Measurements from ENCODE around the gene DHX8.

The DHX8 gene

DNA sequence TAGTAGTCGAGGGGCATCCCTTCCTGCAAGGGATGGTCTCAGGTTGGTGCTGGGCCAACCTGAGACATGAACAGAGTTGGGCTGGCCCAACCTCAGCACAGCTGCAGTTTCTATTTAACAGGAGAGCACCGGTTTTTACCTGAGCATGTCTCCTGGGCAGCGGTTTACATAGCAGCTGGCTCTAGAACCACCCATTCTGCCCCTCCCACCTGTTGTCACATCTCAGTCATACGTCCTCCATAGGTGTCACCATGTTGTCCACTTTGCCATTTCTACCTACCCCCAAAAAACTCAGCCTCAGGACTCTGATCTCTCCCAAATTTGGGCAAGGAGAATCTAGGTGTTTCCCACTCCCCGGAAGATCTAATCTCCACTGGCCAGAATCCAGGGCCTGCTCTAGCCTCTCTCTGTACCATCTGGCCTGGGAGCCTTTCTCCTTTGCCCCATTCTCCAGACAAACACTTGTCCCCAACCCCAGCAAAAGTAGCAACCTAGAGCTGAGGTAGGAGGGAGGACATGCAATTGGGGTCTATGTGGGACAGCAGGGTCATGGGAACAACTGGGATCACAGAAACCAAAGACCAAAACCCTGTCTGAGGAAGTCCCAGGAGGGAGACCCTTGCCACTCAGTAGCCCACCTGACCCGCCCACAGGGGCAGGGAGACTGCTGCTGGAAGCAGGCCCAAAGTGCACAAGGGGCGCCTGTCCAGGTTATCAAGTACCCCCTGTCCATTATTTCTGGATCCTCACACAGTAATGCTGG lies 43.3 kb downstream of the DHX8 start:
- DNase-seq: no peak

DNA sequence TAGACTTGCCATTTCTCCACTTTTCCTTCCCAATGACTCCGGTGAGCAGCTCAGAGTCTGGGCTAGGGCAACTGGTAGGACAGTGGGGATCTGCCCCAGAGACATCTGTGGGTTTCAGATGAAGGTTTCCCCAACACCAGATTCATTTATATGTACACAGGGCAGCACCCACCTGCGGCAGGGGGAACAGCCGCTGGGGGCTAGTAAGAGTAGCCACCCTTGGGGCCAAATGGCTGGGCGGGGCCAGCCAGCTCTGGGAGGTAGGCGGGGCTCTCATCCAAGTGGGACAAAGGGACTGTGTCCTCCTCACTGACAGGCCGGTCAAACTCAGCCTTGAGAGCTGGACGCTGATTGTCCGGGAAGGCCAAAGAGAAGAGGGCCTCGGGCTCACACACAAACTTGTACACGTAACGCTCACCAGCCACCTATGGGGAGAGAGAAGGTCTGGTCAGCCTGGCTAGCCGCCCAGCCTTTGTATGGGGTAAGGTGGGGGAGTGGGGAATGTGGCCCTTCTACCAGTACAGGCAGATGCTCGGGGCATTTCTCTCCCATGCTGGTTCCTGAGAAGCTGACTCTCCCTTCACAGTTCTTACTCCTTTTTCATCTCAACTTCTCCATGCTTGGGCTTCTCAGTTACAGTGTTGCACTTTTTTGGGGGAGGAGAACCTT lies 44.7 kb downstream of the DHX8 start:
- no peak for DNase-seq

DNA sequence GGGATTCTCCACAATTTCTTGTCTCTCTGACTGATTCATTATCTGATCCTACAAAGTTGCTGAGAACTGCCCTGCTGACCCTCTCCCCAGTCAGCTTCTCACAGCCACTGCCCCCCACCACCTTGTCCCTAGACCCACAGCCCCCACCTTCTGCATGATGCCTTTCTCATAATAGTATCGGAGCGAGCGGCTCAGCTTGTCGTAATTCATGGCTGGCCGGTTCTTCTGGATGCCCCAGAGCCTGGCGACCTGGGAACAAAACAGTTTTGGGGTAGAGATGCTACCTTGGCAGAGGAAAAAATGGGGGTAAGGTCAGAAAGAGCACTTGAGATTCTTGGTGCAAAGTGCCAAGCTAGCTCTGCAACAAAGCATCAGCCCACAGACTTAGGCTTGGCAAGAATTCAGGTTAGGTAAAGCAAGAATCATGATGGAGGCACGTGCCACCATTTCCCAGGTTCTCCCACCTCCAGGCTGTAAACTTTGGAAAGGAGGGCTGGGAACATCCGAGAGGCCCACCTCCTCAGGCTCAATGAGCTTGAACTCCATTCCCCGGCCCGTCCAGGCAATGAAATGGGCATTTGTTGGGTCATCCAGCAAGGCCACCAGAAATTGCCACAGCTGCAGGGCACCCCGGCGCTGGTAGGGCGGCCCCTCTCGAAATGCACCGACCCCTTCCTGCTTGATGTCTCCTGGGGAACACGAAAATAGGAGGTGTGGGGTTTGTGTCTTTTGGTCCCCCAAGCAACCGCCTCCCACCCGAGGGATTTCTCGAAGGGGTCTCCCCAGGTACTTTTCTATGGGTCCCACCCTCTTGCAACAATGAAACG lies 45.4 kb downstream of the DHX8 start:
- DNase-seq: no peak

DNA sequence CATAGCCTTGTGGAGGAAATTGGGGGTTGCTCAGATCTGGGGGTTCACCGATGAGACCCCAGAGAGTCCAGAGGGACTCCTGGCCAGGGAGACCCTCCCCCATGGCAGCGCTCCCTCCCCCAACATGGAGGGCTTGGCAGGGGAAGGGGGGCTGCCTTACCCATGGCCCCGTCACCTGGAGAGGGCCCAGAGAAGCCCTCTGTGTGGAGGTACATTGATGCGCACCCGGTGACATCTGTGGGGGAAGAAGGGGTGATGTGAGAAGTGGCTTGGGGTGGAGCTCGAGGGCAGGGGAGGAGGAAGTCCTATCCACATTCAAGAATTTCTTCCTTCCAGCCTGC lies 46.1 kb downstream of the DHX8 start:
- no peak for DNase-seq

DNA sequence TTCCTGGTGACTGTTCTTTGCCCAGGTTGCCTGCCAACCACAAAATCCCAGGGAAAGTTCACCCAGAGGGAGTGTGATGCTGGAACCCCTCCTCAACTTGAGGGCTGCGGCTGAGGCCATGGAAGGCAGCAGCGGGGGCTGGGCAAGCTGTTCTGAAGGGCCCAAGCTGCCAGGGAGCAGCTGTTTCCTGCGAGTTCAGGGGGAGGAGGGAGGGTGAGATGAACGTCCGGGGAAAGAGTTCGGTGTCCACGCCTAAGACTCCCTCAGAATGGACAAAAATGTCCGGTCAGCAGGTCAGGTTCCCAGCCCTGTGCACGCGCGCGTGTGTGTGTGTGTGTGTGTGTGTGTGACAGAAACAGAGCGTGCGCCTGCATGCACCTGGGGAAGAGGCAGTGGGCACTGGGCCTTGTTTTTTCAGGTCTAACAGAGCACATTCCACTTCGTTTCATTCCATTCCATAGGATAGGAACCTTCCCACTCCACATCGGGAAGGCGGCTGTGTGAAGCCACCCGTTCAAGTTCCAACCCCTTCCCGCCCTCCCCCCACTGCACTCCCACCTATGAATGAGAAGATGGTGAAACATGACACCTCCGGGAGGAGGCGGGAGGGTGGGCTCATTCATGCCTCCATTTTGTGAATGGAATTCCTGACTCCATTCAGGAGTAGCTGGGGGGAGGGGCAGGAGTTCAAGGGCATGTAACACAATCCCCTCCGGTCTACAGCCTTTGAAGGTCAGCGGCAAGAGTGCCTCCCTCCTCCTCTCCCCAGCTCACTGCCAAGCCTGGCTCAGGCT lies 46.7 kb downstream of the DHX8 start:
- peak; percentile 79 for DNase-seq

DNA sequence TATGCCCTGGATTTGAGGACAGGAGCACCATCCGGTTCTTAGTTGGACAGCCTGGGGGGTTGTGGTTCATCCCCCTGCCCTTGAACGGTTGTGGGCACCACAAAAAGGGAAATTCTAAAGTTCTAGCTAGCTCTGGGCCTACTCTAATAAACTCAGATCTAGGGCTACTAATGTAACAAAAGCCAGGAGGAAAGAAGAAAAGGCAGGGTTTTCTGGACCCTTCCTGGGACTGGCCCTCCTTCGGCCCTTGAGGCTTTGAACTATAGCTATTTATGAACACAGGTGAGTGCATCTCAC lies 47.3 kb downstream of the DHX8 start:
- no peak for DNase-seq

DNA sequence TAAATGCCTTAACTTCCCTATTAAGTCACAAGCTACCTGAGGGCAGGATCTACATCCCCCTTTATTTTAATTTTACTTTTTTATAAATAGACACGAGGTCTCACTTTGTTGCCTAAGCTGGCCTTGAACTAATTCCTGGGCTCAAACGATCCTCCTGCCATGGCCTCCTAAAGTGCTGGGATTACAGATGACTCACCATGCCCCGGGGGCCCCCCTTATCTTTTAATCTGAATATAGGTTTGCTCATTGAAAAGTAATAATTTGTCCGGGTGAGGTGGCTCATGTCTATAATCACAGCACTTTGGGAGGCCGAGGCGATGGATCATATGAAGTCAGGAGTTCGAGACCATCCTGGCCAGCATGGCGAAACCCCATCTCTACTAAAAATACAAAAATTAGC lies 48.2 kb downstream of the DHX8 start:
- DNase-seq: no peak

DNA sequence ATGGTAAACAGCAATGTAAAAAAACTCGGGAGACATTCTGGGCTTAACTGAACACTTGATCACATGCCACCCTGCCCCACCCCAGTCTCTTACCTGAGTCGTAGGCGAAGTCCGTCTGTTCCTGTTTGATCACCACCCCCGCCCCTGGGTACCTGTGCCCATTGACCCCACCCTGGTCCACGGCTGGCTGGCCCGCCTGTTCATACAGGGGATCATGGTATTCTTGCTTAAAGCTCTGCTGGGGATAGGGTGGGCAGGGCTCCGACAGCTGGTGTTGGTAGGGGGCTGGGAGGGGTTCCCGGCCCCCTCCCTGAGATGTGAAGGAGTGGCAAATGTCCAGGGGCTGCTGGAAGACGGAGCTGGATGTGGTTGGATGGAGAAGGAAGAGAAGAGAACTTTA lies 48.8 kb downstream of the DHX8 start:
- DNase-seq: no peak

DNA sequence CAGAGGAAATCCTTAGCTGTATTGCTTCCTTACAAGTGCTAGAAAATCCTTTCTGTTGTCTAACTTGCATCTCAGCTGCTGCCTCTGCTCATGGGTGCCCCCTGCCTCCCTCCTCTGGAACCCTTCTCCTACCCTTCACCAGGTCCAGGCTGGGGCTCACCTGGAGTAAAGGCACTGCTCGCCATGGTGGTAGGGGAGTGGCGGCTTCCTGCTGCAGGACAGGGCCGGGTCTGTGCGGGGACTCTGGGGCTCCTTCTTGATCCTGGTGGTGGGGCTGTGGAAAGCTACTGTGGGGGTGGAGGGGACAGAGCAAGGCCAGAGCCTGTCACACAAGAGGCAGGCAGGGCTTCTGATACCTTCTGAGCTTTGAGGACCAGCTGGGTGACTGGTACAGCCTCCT lies 49.9 kb downstream of the DHX8 start:
- DNase-seq: no peak

DNA sequence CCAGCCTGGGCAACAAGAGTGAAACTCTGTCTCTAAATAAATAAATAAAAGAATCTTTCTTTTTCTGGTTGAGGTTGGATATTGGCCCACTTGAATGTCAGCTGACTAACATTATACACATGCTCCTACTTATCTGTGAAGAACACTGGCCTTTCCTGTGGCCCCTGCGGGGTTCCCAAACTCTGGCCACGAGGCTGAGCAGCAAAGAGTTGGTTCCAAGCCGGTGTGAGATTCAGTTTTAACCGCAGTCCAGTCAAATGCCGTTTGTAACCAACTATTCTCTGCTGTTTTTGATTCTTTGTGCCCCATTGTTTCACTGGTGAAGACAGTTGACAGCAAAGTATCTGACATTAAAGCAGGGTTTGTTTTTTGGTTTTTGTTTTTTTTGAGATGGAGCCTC lies 51.1 kb downstream of the DHX8 start:
- DNase-seq: no peak

DNA sequence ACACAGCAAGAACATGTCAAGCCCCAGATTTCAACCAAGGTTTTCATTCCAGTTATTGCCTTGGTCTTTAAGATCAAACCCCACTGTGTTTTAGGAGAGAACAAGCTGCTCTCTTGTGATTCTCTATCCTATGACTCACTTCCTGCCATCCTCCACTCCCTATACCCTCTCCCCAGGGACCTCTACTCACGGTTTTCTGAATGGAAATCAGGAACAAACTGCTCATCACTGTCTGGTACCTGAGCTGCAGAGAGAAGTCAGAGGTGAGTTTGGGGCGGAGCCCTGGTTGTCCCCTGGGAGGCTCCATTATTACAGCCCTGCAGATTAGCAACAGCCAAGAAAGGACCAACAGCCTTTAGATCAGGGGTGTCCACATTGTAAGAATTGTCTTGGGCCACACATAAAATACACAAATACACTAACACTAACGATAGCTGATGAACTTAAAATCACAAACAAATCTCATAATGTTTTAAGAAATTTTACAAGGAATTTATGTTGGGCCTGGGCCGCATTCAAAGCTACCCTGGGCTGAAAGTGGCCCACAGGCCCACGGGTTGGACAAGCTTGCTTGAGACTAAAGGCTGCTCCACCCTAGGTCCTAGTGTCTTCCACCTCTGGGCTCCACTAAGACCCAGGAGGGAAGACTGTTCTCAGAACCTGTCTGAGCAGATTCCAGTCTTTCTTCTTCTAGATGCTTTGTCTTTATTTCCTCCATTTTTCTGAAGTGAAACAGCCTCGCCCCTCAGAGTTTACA lies 52.6 kb downstream of the DHX8 start:
- DNase-seq: no peak

DNA sequence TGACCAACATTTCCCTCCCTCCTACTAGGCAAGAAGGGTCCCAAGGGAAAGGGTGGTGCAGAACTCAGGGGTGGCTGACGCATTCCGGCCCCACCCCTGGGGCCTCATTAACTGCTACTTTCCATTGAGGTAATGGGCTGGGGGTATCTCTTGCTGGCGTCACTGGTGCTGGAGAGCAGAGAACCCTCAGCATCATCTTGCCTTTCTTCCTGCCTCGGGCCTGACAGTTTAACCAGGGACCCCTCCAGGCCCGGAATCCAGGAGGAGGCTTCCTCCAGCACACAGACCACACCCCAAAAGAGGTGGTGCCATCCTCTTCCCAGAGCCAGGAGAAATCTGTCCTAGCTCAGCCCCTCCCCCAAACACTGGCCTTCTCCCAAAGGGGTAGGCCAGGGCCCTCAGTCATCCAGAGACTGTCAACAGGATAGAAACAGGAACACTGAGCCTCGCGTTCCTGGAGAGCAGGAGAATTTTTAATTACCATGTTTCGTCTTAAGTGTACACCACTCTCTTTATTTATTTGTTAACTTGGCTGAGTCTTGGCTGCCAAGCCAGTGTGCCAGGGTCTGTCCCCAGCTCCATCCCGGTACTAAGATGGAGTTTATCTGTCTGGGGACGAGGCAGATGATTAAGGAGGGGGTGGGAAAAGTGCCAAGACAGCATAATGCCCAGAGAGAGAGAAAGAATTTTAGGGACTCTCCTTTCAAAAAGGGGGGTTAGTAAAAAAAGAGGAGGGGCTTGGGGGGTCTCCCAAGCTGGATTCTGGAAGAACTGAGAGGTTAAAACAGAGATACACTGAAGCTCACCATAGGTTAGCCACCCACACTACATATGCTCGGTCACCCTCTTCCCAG lies 57.3 kb downstream of the DHX8 start:
- no peak for DNase-seq

DNA sequence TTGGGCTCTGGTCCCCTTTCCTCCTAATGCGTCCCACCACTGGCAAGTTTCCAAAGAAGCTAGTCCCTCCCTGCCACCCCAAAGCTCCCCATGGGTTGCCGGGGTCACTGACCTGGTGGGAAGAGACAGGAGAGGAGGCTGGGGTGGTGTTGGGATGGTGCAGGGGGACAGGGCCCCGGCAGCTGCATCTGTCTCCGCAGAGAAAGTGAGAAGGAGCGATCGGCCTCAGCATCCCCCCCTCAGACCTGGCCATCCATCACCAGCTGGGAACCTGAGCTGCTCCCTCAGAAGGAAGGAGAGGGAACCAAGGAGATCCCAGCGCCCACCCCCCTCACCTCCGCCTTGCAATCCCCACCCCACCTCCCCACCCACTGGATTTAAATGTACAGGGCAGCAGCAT lies 59.1 kb downstream of the DHX8 start:
- no peak for DNase-seq

DNA sequence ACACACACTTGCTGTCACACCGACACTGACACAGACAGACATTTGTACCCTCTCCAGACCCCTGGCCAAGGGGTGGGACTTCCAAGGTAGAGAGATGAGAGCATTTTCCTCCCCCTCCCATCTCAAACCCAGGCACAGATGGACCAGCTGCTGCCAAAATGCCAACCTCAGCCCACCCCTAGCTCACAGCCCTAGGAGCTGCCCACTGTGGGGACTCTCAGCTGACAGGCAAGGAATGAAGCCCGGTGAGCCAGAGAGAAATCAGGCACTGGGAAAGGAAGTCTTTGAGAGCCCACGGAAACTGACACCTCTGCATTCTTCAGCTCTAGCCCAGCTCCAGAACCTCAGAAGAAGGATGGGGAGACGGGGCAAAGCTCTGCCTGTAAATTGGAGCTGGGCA lies 59.5 kb downstream of the DHX8 start:
- no peak for DNase-seq

DNA sequence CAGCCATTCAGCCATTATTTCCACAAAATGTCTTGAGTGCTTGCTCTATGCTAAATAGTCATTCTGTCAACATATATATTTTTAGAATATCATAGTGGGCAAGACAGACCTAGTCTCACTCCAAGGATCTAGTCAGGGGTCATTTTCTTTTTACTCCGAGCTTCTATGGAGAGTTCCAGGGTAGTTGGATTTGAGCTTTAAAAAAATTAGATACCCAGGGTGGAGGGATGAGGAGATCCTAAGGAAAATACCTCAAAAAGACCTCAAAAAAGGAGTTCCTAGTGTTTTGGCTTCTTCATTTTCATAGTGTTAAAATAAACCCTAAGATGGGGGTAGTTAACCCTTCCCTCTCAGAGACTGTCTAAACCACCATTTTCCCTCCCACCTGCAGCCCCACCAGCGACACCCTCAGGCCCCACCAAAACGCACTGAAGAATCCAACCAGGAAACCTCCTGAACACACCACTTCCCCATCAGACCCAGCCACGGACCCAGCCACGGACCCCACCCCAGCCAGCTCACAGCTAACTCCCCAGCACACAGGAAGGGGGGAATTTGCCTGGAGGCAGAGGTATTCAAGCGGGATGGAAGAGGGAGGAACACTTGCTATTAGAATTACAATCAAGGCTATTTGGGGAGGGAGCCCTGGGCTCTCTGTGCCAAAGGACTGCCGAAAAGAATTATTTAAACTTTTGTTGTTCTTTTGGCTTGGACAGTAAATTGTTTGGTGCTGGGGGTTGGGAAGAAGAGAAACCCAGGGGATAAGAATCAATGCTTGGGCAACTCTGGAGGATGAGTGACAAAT lies 60.2 kb downstream of the DHX8 start:
- no peak for DNase-seq

DNA sequence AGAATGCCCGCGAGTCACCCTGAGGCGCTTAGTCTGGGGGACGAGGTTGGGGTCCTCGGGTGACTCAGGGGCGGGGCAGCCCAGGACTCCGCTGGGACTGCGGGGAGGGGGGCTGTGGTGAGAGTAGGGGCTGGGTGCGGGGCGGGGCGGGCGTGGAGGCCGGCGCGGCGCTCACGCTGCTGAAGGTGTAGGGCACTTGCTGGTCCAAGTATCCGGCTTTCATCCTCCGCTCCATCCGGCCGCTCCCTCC lies 61.5 kb downstream of the DHX8 start:
- no peak for DNase-seq

DNA sequence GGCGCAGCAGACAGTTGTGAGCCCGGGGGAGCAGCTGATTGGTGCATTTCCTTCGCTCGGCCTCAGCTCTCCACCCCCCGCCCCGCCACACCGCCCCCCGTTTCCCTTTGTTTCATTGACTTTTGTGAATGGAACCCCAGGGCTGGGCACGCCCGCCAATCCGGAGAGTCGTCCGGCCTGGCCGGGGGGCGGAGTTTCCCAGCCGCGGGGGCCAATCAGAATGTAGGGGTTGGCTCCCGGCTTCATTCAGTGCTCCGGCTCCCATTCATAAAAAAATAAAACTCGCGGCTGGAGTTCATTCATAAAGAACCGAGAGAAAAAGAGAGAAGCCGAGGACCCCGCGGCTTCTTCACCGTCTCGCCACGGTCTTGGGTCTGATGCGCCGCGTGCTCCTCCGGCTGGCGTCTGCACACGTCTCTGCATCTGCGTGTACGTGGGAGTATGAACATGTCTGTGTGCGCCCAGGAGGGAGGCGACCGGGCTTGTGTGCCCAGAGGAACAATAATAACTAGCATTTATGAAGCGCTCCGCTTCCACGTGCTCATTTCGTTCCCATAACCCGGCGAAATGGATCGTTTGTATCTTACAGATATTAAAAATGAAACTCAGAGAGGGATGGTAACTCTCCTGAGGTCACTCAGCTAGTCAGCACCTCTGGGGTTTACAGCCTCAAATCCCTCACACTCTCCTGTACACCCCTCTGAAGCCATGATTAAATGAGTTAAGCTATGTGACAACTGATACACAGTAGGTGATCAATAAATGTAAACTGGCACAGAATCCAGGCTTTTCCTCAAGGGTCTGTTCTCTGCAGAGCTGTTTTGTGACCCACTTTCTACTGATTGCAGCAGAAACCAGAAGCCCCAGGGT lies 62.8 kb downstream of the DHX8 start, which contains the start of gene ETV4:
TSS of gene ETV4 (minus strand) at position 22 of the 870 bp plus-strand sequence. CDS start 723 bp downstream, outside the sequence.
- peak; percentile 68 for DNase-seq

DNA sequence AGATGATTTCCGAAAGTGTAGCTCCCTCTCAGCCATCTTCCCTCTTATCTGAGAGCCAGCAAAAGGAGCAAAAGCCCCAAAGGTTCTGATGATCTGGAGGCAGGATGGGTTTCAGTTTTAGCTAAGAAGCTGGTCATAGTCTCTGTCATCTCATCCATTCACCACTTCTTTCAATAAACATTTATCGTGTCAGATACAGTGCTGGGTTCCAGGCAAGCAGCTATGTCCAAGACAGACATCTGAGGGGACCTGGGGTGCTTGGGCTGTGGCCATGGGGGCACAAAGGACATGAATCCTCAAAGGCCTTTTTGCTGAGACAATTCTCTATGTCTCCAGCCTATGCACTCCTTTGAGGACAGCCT lies 63.4 kb downstream of the DHX8 start:
- no peak for DNase-seq

DNA sequence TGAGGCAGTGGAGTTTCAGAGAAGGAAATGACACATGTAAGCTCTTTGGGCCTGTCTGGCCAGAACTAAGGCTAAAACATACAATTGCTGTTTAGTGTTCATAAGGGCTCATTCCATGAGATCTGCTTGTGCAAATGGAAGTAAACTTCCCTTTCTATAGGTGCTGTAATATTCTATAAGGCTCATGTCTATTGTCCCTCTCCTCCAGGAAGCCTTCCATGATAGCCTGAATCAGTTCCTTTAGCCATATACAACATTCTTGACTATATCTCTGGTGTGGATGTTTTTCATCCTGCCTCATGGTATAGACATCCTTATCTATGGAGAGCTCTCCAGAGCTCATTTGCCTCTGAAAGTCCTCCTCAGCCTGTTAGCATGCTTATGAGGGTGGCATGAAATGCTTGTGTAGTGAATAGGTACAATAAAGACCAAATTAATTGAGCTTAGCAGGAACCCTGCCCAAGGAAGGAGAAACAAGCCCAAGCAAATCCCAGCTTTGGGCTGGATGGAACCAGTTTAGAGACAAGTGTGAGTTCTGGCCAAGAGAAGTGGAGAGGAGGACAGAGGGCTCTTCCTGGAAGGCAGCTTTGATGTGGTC lies 64.0 kb downstream of the DHX8 start:
- no peak for DNase-seq
